ENCODE measurements around the gene CAMSAP3.

DNA sequence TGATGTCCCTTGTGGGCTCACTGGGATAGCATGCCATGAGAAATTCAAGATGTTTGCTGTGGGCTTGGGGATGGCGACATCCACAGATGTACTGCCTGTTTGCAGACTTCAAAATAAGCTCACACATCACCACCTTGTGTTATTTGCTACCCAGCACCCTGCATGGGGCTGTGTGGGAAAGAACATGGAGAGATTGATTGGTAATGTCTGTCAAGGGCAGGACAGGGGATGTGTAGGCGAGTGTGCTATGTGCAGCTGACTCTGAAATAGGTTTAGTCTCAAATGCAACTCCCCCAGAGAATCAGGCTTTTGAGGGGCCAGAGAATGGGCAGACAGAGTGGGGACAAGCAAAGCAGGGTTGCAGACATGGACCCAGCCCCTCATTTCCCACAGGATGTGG, 35.4 kb upstream of the CAMSAP3 start:
- TF ChIP-seq, protein P1, sequence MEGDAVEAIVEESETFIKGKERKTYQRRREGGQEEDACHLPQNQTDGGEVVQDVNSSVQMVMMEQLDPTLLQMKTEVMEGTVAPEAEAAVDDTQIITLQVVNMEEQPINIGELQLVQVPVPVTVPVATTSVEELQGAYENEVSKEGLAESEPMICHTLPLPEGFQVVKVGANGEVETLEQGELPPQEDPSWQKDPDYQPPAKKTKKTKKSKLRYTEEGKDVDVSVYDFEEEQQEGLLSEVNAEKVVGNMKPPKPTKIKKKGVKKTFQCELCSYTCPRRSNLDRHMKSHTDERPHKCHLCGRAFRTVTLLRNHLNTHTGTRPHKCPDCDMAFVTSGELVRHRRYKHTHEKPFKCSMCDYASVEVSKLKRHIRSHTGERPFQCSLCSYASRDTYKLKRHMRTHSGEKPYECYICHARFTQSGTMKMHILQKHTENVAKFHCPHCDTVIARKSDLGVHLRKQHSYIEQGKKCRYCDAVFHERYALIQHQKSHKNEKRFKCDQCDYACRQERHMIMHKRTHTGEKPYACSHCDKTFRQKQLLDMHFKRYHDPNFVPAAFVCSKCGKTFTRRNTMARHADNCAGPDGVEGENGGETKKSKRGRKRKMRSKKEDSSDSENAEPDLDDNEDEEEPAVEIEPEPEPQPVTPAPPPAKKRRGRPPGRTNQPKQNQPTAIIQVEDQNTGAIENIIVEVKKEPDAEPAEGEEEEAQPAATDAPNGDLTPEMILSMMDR (IDR thresholded peaks at IDR 0.05) = no peak
- TF ChIP-seq POLR2A (IDR thresholded peaks at IDR 0.05; ENCODE audit: low read depth) = no peak

Data from esophagus muscularis mucosa (tissue), 3 donors.